MM.1S (cell line): ENCODE data around the gene SCUBE2.

Source experiments
- CTCF ChIP-seq: fragments of 300-600 bp; sonication (generic); IDR thresholded peaks from 2 replicates; pipeline ENCODE4 v1.5.1; 2016; ENCODE audit warnings: antibody characterized with exemption, low read length, mixed read lengths
- EZH2 ChIP-seq: fragments of 300-600 bp; sonication (generic); optimal IDR thresholded peaks from 2 replicates; pipeline ENCODE3; 2017; ENCODE audit warnings: low read depth, mild to moderate bottlenecking, antibody characterized with exemption, low read length, mixed read lengths
- EZH2phosphoT487 ChIP-seq: fragments of 300-600 bp; sonication (generic); IDR thresholded peaks from 2 replicates; pipeline ENCODE4 v1.6.1; 2018; ENCODE audit warnings: antibody characterized with exemption, low read length

- TF ChIP-seq CTCF (no peak), EZH2 (no peak), EZH2phosphoT487 (no peak)
Measured at GRCh38 chr11:9017773-9018172, 73.6 kb downstream of the SCUBE2 start.
